Duodenal mucosa (tissue), 2 donors: ENCODE measurements around the gene ZNF134.

Experiments used
- H3K27ac ChIP-seq: one replicate; pipeline ENCODE4 v1.7.0; 2013; ENCODE audit warnings: low read depth, low read length
- H3K27me3 ChIP-seq, 2 donors: one replicate each; pipeline ENCODE4 v1.7.0; 2013; ENCODE audit warnings: low read length in 2 of 2, control low read depth in 1 of 2; ENCODE audit not compliant: insufficient read depth in 2 of 2, control insufficient read depth in 1 of 2
- H3K36me3 ChIP-seq, 2 donors: one replicate each; pipeline ENCODE4 v1.7.0; 2013; ENCODE audit warnings: low read length in 2 of 2, control low read depth in 1 of 2; ENCODE audit not compliant: insufficient read depth in 2 of 2, control insufficient read depth in 1 of 2
- H3K4me1 ChIP-seq, 2 donors: one replicate each; pipeline ENCODE4 v1.7.0; 2013; ENCODE audit warnings: low read length in 2 of 2, control low read depth in 1 of 2; ENCODE audit not compliant: insufficient read depth in 2 of 2, control insufficient read depth in 1 of 2
- H3K4me3 ChIP-seq, 2 donors: one replicate each; pipeline ENCODE4 v1.7.0; 2013; ENCODE audit warnings: low read length in 2 of 2, low read depth in 1 of 2
- H3K9ac ChIP-seq, 2 donors: one replicate each; pipeline ENCODE4 v1.7.0; 2013; ENCODE audit warnings: low read length in 2 of 2, low read depth in 1 of 2
- H3K9me3 ChIP-seq, 2 donors: one replicate each; pipeline ENCODE4 v1.7.0; 2013; ENCODE audit warnings: low read length in 2 of 2, control low read depth in 1 of 2; ENCODE audit not compliant: control insufficient read depth in 1 of 2

The ZNF134 gene

DNA sequence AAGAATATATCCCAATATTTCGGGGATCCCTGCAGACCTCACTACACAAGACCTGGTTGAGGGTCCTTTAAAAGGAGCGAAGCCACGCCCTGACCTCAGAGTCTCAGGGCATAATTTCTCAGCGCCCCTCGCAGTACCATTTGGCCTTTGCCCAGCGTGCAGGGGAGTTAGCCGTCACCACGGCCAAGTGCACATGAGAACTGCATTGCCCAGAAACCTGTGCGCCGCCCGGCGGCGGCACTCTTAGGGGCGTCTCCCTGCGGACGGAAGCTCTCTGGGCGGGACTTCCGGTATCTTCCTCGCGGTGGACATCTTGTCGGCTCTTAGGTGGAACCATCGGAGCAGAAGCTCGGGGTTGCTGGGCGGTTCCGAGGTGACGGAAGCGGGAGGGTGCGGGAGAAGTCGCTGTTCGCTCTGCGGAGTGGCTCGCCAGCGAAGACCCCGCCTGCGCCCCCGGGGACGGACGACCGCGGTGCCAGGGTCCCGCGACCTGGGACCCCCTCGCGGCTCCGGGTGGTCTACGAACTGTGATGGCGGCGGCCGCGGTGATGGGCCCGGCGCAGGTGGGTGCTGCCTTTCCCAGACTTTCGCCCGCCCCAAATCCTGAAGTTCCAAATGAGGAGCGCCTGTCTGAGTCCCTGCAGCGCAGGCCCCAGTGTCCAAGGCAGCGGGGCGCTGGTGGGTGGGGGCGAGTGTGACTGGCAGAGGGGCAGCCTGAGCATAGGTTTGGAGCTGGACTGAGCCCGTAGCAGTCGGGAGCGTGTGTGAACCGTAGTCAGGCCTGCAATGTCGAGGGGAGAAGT is at the start of gene ZNF134:
Gene ZNF134, plus strand, starts transcription at position 302 of the 803 bp plus-strand sequence. CDS start 5,227 bp downstream, outside the sequence.
- peaks cover 51 to 56% of the 10 kb centered on the region in 2 donors for H3K9me3 ChIP-seq
- peaks cover 34 to 45% of the 10 kb centered on the region in 2 donors for H3K36me3 ChIP-seq
- no peak within 1 kb of the TSS for H3K27ac ChIP-seq
- H3K4me3 ChIP-seq, result peak within 1 kb of the TSS; percentile 88 to 98
- H3K4me1 ChIP-seq, result peaks cover 0 to 7% of the 10 kb centered on the region in 2 donors
- H3K9ac ChIP-seq, result peak within 1 kb of the TSS; percentile 71 to 74
- no peaks in the 10 kb centered on the region for H3K27me3 ChIP-seq

DNA sequence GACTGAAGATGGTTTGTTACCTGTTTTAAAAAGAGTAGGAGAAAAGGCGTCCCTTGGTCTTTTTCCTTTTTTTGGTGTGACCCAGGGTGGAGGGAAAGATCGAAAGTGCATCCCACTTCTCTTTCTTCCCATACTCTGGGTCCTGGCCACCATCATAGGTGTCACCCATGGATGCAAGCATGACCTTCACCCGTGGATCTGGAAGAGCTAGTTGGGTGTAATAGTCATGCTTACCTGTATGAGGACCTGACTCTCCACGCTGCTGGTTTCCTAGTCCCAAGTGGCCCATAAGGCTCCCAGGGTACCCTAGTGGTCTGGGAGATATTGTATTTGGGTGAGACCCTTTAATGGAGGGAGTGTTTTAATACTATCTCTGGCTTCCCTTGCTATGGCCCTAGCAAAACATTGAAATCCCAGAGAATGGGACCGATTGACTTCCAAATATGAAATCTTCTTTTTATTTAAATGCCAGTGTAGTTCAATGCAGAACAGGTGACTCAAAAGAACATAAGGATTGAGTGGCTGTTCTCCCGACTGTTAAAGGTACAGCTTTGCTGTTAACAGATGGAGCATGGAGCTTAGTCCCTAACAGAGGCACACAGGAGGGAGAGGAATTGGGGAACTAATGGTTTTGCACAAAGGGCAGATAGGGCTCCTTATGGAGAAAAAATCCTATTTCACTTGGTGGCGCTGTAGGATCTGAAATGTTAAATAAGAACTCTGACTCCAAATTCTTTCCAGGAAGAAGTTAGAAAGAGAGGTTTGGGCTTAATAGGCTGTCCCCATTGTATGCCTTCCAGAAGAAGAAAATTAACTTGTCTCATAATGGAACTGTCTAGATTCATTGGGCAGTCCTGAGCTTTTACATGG is 47.4 kb upstream of the ZNF134 start:
- H3K27me3 ChIP-seq, result no peaks in the 10 kb centered on the region
- no peak overlapping the region for H3K4me3 ChIP-seq
- H3K36me3 ChIP-seq, result peaks cover 2 to 4% of the 10 kb centered on the region in 2 donors
- H3K9ac ChIP-seq, result no peak overlapping the region
- peaks cover 63 to 79% of the 10 kb centered on the region in 2 donors for H3K9me3 ChIP-seq
- no peak overlapping the region for H3K27ac ChIP-seq
- H3K4me1 ChIP-seq, result no peaks in the 10 kb centered on the region

DNA sequence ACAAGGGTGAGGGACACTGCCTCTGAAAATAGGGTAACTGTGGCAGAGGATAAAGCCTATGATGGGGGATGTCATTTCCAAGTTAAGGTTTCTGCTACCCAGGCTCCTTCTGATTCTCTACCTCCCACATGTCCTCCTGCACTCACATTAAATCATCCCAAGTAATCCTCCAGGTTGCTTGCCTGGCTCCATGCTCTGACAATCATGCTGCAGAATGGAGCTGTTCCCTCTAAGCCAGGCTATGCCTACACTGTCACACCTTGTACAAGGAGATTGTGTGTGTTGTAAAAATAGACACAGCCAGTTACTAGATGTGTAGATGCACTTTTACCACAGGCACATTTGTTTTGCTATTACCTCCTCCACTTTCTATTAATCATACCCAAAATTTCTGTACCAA is 43.3 kb upstream of the ZNF134 start:
- no peak overlapping the region for H3K27ac ChIP-seq
- H3K27me3 ChIP-seq, result no peaks in the 10 kb centered on the region
- H3K9me3 ChIP-seq, result peaks cover 87 to 98% of the 10 kb centered on the region in 2 donors
- H3K9ac ChIP-seq, result no peak overlapping the region
- no peaks in the 10 kb centered on the region for H3K4me1 ChIP-seq
- H3K4me3 ChIP-seq, result no peak overlapping the region
- peaks cover 41 to 45% of the 10 kb centered on the region in 2 donors for H3K36me3 ChIP-seq

DNA sequence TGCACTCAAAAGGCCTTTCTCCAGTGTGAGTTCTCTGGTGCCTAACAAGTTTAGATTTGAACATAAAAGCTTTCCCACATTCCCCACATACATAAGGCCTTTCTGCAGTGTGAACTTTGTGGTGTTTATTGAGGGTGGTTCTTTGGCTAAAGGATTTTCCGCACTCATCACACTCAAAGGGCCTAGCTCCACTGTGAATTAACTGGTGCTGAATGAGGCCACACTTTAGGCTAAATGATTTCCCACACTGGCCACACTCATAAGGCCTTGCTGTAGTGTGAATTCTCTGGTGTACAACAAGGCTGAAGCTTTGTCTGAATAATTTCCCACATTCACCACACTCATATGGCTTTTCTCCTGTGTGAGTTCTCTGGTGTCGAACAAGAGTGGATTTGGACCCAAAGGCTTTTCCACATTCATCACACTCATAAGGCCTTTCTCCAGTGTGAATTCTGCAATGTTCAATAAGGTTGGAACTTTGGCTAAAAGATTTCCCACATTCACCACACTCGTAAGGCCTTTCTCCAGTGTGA is 41.6 kb upstream of the ZNF134 start:
- Histone ChIP-seq H3K9ac (no peak overlapping the region), H3K4me3 (peak overlapping the region in 1 of 2 donors; percentile 7), H3K27me3 (no peaks in the 10 kb centered on the region), H3K27ac (no peak overlapping the region), H3K4me1 (no peaks in the 10 kb centered on the region), H3K36me3 (peaks cover 54 to 58% of the 10 kb centered on the region in 2 donors), H3K9me3 (peaks cover 83 to 95% of the 10 kb centered on the region in 2 donors)

DNA sequence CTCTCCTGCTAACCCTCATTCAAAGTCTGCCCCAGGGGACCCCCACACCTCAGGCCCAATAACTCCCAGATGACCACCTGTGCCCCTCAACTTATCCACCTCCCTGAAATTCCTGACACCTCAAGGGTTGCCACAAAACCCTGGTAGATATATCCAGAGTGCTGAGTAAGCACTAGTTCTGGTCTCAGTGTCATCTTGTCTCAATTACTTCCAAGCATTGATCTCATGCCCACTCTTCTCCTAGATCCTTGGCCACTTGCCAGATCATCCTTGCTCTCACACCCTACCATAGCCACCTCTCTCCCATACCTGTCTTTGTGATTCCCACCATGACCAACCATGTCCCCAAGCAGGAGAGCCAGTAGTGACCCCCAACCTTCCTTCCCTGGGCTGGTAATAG is 37.4 kb upstream of the ZNF134 start:
- peaks cover 5 to 13% of the 10 kb centered on the region in 2 donors for H3K4me1 ChIP-seq
- H3K9ac ChIP-seq, result no peak overlapping the region
- peaks cover 54 to 60% of the 10 kb centered on the region in 2 donors for H3K9me3 ChIP-seq
- peaks cover 51 to 53% of the 10 kb centered on the region in 2 donors for H3K36me3 ChIP-seq
- H3K27me3 ChIP-seq, result no peaks in the 10 kb centered on the region
- H3K4me3 ChIP-seq, result peak overlapping the region; percentile 20 to 30
- no peak overlapping the region for H3K27ac ChIP-seq

DNA sequence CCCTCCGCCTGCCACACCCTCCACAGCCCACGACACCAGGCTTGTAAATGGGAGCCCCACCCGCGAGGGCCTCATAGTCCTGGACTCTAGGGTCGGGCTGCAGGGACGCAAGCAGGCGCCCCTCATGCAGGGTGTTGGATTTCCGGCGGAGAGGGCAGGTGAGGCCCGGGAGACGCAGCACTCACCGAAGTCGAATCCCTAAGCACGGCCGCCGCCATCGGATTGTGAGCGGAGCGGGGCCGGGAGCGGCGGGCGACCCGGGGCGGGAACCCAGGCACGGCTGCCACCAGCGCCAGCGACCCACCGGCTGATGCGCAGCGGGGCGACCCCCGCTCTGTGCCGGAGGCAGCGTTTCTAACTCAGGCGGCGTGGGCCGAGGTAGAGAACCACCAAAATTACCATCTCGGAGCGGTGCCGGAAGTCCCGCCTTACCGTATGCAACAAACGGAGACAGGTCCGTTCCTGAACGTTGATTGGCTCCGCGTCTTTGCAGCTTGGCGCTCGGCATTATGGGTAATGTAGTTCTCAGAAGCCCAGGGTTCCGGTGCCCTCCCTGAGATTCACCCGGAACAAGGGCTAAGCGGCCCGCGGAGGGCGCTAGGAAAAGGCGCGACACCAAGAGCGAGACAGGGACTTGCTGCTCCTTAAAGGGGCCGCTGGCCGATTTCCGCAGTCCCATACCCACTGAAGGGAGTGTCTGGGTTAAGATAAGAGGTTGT is 35.4 kb upstream of the ZNF134 start, which contains the start of gene ZNF416:
Gene ZNF416, minus strand, starts transcription at position 425 of the 719 bp plus-strand sequence. Its CDS starts 207 bp downstream, at position 218.
- peaks cover 41 to 49% of the 10 kb centered on the region in 2 donors for H3K9me3 ChIP-seq
- H3K27me3 ChIP-seq, result no peaks in the 10 kb centered on the region
- H3K4me3 ChIP-seq, result peak within 1 kb of the TSS; percentile 79 to 85
- peaks cover 31 to 33% of the 10 kb centered on the region in 2 donors for H3K36me3 ChIP-seq
- H3K9ac ChIP-seq, result peak within 1 kb of the TSS; percentile 61 to 72
- peaks cover 8 to 17% of the 10 kb centered on the region in 2 donors for H3K4me1 ChIP-seq
- peak within 1 kb of the TSS; percentile 8 for H3K27ac ChIP-seq

DNA sequence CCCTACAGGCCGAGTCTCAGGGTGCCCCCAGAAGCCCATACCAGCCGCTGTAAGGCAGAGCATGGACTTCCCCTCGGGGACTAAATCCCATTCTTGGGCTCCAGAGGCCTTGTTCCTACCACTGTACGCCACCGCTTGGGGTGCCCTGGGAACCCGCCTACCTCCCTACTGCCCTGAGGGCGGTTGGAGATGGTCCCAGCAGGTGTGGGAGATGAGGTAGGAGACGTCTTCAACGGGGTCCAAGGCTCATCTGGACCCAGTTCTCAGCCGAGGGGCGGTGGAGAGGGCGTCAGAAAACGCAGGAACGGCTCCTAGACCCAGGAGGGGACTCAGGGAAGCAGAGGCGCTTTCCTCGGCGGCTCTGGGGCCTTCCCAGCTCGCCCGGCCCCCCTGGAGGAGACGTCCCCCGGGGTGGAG is 30.9 kb upstream of the ZNF134 start:
- no peak overlapping the region for H3K27ac ChIP-seq
- H3K9me3 ChIP-seq, result peaks cover 19 to 30% of the 10 kb centered on the region in 2 donors
- H3K9ac ChIP-seq, result no peak overlapping the region
- peaks cover 12 to 21% of the 10 kb centered on the region in 2 donors for H3K4me1 ChIP-seq
- no peaks in the 10 kb centered on the region for H3K27me3 ChIP-seq
- H3K36me3 ChIP-seq, result peaks cover under 1 to 4% of the 10 kb centered on the region in 2 donors
- H3K4me3 ChIP-seq, result peak overlapping the region; percentile 69 to 70

DNA sequence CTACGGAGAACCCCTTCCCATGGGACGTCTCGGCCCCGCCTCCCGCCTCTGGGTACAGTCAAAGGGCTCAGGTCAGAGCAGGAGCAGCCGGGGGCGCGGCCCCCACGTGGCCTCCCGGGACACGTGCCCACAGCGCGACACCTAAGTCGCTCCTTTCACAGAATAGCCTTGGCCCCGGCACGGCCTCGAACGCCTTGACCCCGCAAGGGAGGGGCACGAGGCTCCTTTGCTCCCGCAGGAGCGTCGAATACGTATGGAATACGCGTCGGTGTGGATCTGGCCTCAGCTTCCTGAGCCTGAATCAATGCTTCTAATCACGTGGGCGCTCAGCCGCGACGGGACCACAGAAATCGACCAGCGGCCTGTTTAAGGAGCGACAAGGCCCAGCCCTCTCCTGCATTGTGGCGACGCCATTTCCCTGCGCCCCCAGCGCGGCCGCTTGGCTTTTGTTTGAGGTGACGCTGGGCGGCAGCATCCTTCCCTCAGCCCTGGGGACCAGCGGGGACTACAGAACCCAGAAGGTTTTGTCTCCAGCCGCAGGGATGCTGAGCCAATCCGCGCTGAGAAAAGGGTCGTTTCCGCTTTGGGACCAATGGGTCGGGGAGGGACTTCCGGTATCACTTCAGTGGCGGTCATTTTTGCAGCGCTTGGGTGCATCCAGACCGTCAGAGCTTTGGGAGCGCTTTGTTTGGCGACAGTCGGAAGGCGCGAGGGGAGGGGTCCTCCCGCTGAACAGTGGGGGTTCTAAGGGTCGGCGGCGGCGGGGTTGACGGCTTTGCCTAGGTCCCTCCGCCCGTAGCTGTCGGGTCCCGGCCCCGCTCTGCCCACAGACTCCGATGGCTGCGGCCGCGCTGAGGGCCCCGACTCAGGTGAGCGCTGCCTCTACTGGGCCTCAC is 30.3 kb upstream of the ZNF134 start, which contains the start of gene ZIK1:
Gene ZIK1, plus strand, starts transcription at position 625 of the 896 bp plus-strand sequence. Its CDS starts 212 bp downstream, at position 837.
- H3K27ac ChIP-seq, result no peak within 1 kb of the TSS
- H3K27me3 ChIP-seq, result no peaks in the 10 kb centered on the region
- H3K4me1 ChIP-seq, result peaks cover 11 to 19% of the 10 kb centered on the region in 2 donors
- H3K36me3 ChIP-seq, result peaks cover 6 to 9% of the 10 kb centered on the region in 2 donors
- H3K4me3 ChIP-seq, result peak within 1 kb of the TSS; percentile 69 to 70
- peaks cover 26 to 36% of the 10 kb centered on the region in 2 donors for H3K9me3 ChIP-seq
- no peak within 1 kb of the TSS for H3K9ac ChIP-seq
